SK-N-SH treated with all-trans-retinoic acid at 6 μM for 48 hours (cell line): ENCODE measurements around the gene PLD1.

Experiments used
- ARNTL ChIP-seq: fragments of 450-650 bp; formaldehyde crosslinking; IDR thresholded peaks from 2 replicates; pipeline ENCODE4 v1.5.0; 2020; ENCODE audit warnings: low read depth, mild to moderate bottlenecking, moderate library complexity, borderline replicate concordance
- OSR1 ChIP-seq: fragments of 250-450 bp; sonication (Bioruptor Pico); IDR thresholded peaks from 2 replicates; pipeline ENCODE4 v1.8.0; 2022; ENCODE audit warnings: moderate library complexity, mild to moderate bottlenecking, inconsistent platforms
- SNAI2 ChIP-seq: fragments of 250-450 bp; sonication (Bioruptor Pico); IDR thresholded peaks from 2 replicates; pipeline ENCODE4 v1.5.0; 2020; ENCODE audit warnings: mild to moderate bottlenecking, moderate library complexity
- ZFP30 ChIP-seq: fragments of 450-650 bp; formaldehyde crosslinking; IDR thresholded peaks from 2 replicates; pipeline ENCODE4 v1.5.0; 2022; ENCODE audit warnings: mild to moderate bottlenecking, moderate library complexity
- ZNF8 ChIP-seq: fragments of 450-650 bp; formaldehyde crosslinking; IDR thresholded peaks from 2 replicates; pipeline ENCODE4 v1.5.0; 2020; ENCODE audit warnings: mild to moderate bottlenecking, moderate library complexity
- TF ChIP-seq, protein P1 (sequence below): fragments of 250-450 bp; sonication (Bioruptor Pico); IDR thresholded peaks from 2 replicates; pipeline ENCODE4 v1.5.1; 2020; ENCODE audit warnings: low read depth, mild to moderate bottlenecking, moderate library complexity
- TF ChIP-seq, protein P2 (sequence below): fragments of 250-450 bp; sonication (Bioruptor Pico); IDR thresholded peaks from 2 replicates; pipeline ENCODE4 v1.5.0; 2020; ENCODE audit warnings: mild to moderate bottlenecking, moderate library complexity

DNA sequence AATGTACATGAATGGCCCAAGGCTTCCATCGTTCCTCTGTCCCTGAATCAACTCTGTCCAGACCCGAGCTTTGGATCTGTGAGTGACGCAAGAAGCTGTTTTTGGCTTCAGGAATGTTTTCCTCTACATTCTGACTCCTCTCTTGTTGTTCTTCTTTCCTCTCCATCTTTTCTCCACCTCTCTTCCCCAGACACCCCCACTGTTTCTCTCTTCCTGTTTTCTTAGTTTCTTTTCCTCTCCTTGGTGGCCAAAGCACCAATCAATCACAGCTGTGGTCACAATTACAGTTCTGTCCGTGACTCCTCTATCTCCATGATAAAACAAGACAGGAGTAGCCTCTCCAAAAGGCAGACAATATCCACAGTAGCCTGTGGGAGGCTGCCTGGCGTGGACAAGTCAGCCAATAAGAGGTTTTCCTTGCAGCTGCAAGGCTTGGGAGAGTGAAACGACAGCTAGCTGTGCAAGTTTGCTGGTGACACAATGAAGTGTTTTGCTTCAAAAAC, 28.0 kb upstream of the PLD1 start:
- TF ChIP-seq OSR1 (CRISPR knock-in tag), result no peak
- TF ChIP-seq, protein P1, sequence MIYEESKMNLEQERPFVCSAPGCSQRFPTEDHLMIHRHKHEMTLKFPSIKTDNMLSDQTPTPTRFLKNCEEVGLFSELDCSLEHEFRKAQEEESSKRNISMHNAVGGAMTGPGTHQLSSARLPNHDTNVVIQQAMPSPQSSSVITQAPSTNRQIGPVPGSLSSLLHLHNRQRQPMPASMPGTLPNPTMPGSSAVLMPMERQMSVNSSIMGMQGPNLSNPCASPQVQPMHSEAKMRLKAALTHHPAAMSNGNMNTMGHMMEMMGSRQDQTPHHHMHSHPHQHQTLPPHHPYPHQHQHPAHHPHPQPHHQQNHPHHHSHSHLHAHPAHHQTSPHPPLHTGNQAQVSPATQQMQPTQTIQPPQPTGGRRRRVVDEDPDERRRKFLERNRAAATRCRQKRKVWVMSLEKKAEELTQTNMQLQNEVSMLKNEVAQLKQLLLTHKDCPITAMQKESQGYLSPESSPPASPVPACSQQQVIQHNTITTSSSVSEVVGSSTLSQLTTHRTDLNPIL, result no peak
- TF ChIP-seq ARNTL (CRISPR knock-in tag), result no peak
- TF ChIP-seq, protein P2, sequence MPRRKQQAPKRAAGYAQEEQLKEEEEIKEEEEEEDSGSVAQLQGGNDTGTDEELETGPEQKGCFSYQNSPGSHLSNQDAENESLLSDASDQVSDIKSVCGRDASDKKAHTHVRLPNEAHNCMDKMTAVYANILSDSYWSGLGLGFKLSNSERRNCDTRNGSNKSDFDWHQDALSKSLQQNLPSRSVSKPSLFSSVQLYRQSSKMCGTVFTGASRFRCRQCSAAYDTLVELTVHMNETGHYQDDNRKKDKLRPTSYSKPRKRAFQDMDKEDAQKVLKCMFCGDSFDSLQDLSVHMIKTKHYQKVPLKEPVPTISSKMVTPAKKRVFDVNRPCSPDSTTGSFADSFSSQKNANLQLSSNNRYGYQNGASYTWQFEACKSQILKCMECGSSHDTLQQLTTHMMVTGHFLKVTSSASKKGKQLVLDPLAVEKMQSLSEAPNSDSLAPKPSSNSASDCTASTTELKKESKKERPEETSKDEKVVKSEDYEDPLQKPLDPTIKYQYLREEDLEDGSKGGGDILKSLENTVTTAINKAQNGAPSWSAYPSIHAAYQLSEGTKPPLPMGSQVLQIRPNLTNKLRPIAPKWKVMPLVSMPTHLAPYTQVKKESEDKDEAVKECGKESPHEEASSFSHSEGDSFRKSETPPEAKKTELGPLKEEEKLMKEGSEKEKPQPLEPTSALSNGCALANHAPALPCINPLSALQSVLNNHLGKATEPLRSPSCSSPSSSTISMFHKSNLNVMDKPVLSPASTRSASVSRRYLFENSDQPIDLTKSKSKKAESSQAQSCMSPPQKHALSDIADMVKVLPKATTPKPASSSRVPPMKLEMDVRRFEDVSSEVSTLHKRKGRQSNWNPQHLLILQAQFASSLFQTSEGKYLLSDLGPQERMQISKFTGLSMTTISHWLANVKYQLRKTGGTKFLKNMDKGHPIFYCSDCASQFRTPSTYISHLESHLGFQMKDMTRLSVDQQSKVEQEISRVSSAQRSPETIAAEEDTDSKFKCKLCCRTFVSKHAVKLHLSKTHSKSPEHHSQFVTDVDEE (CRISPR knock-in tag), result no peak
- no peak for TF ChIP-seq ZFP30 (CRISPR knock-in tag)
- TF ChIP-seq ZNF8 (CRISPR knock-in tag), result no peak
- TF ChIP-seq SNAI2, result no peak
